Osteocyte (in vitro differentiated cells): ENCODE measurements around the gene CENPP. TPM values are rescaled to one million over a fixed set of nuclear protein-coding genes. Genes with fewer than 3 reads are reported as not detected.

Source experiments
- DNase-seq: peaks from one replicate; pipeline ENCODE4 v3.0.0; 2021; ENCODE audit warnings: mixed read lengths; ENCODE audit not compliant: unreplicated experiment; ENCODE audit errors: extremely low spot score
- H3K27ac Mint-ChIP-seq: one replicate; pipeline ENCODE4 v1.8.0; 2021; ENCODE audit warnings: mild to moderate bottlenecking, mixed read lengths; ENCODE audit not compliant: unreplicated experiment
- H3K27me3 Mint-ChIP-seq: one replicate; pipeline ENCODE4 v1.8.0; 2021; ENCODE audit warnings: mixed read lengths; ENCODE audit not compliant: unreplicated experiment
- H3K36me3 Mint-ChIP-seq: one replicate; pipeline ENCODE4 v1.8.0; 2021; ENCODE audit warnings: mixed read lengths; ENCODE audit not compliant: unreplicated experiment
- H3K4me1 Mint-ChIP-seq: one replicate; pipeline ENCODE4 v1.8.0; 2021; ENCODE audit warnings: mixed read lengths; ENCODE audit not compliant: unreplicated experiment
- H3K4me3 Mint-ChIP-seq: one replicate; pipeline ENCODE4 v1.8.0; 2021; ENCODE audit warnings: mild to moderate bottlenecking, moderate library complexity, mixed read lengths; ENCODE audit not compliant: unreplicated experiment
- H3K9me3 Mint-ChIP-seq: one replicate; pipeline ENCODE4 v1.8.0; 2021; ENCODE audit warnings: mixed read lengths; ENCODE audit not compliant: unreplicated experiment
- CTCF ChIP-seq: fragments of 200-600 bp; sonication (generic); IDR thresholded peaks from 2 replicates; pipeline ENCODE4 v1.5.0; 2021; ENCODE audit warnings: antibody characterized with exemption, mild to moderate bottlenecking, moderate library complexity
- total RNA-seq: library from RNA; stranded (reverse); gene quantifications from 2 replicates; pipeline ENCODE4 v1.2.1, GENCODE V29; 2021

Gene CENPP
- total RNA-seq, 1 donor from 2014 or later, result 11.6 TPM

GRCh38 chr9:92631452-92632343 lies 305.9 kb downstream of the CENPP start:
- no peak overlapping the region for H3K27ac Mint-ChIP-seq
- H3K4me3 Mint-ChIP-seq, result no peak overlapping the region
- TF ChIP-seq CTCF, result no peak
- peaks cover 51% of the 10 kb centered on the region for H3K36me3 Mint-ChIP-seq
- H3K27me3 Mint-ChIP-seq, result no peaks in the 10 kb centered on the region
- peaks cover 18% of the 10 kb centered on the region for H3K4me1 Mint-ChIP-seq
- H3K9me3 Mint-ChIP-seq, result peaks cover 15% of the 10 kb centered on the region
- peak; percentile 62 for DNase-seq

GRCh38 chr9:92632641-92633040 lies 306.9 kb downstream of the CENPP start:
- peak; percentile 49 for DNase-seq
- Mint-ChIP-seq H3K27me3 (no peaks in the 10 kb centered on the region), H3K4me1 (peaks cover 18% of the 10 kb centered on the region), H3K27ac (peak overlapping the region; percentile 34), H3K4me3 (no peak overlapping the region), H3K9me3 (peaks cover 8% of the 10 kb centered on the region), H3K36me3 (peaks cover 47% of the 10 kb centered on the region)
- no peak for TF ChIP-seq CTCF

- peaks cover 20% of the 10 kb centered on the region for H3K4me1 Mint-ChIP-seq
- H3K4me3 Mint-ChIP-seq, result no peak overlapping the region
- TF ChIP-seq CTCF, result no peak
- peak; percentile 62 for DNase-seq
- peak overlapping the region; percentile 79 for H3K27ac Mint-ChIP-seq
- H3K27me3 Mint-ChIP-seq, result no peaks in the 10 kb centered on the region
- H3K9me3 Mint-ChIP-seq, result peaks cover 8% of the 10 kb centered on the region
- peaks cover 43% of the 10 kb centered on the region for H3K36me3 Mint-ChIP-seq
Measured at GRCh38 chr9:92633614-92634278, 308.0 kb downstream of the CENPP start.

- no peak overlapping the region for H3K4me3 Mint-ChIP-seq
- peaks cover 35% of the 10 kb centered on the region for H3K36me3 Mint-ChIP-seq
- TF ChIP-seq CTCF, result peak; percentile 98
- peaks cover 3% of the 10 kb centered on the region for H3K9me3 Mint-ChIP-seq
- H3K4me1 Mint-ChIP-seq, result peaks cover 20% of the 10 kb centered on the region
- peak overlapping the region; percentile 79 for H3K27ac Mint-ChIP-seq
- peak; percentile 92 for DNase-seq
- no peaks in the 10 kb centered on the region for H3K27me3 Mint-ChIP-seq
Measured at GRCh38 chr9:92634712-92635605, 309.2 kb downstream of the CENPP start.
